HepG2 (cell line): ENCODE results near the gene RGS19. TPM values are rescaled to one million over a fixed set of nuclear protein-coding genes. Genes with fewer than 3 reads are reported as not detected.
A peak's percentile ranks its signal among the peaks of the same experiment; 100 is the strongest.

Experiments used
- ARNT2 ChIP-seq: sonication (generic); formaldehyde crosslinking; IDR thresholded peaks from 2 replicates; pipeline ENCODE4 v1.8.0; 2022; ENCODE audit warnings: mild to moderate bottlenecking, low read depth, missing genetic modification reagents, moderate library complexity
- ATF6 ChIP-seq: sonication (generic); formaldehyde crosslinking; conservative IDR thresholded peaks from 2 replicates; pipeline ENCODE4 v1.4.0; 2020; ENCODE audit warnings: missing genetic modification reagents
- CCDC6 ChIP-seq: sonication (generic); formaldehyde crosslinking; IDR thresholded peaks from 2 replicates; pipeline ENCODE4 v1.8.1; 2022; ENCODE audit warnings: mild to moderate bottlenecking, missing genetic modification reagents, moderate library complexity
- CEBPB ChIP-seq: IDR thresholded peaks from 2 replicates; pipeline ENCODE4 v1.6.1; 2011; ENCODE audit warnings: low read depth, low read length, improper control_type of control experiment, borderline replicate concordance
- ELF3 ChIP-seq: IDR thresholded peaks from 2 replicates; pipeline ENCODE4 v1.6.1; 2016; ENCODE audit warnings: missing genetic modification reagents, missing compliant biosample characterization
- HES4 ChIP-seq: sonication (generic); formaldehyde crosslinking; IDR thresholded peaks from 2 replicates; pipeline ENCODE4 v1.9.0; 2021; ENCODE audit warnings: mild to moderate bottlenecking, missing genetic modification reagents, borderline replicate concordance
- HOXA7 ChIP-seq: sonication (generic); formaldehyde crosslinking; IDR thresholded peaks from 2 replicates; pipeline ENCODE4 v1.8.1; 2022; ENCODE audit warnings: mild to moderate bottlenecking, missing genetic modification reagents, moderate library complexity
- NBN ChIP-seq: fragments of 450-650 bp; conservative IDR thresholded peaks from 2 replicates; pipeline ENCODE4 v1.6.1; 2017
- SNAPC4 ChIP-seq: sonication (generic); formaldehyde crosslinking; IDR thresholded peaks from 2 replicates; pipeline ENCODE4 v1.4.0; 2020; ENCODE audit warnings: mild to moderate bottlenecking, missing genetic modification reagents
- TARDBP ChIP-seq: sonication (generic); formaldehyde crosslinking; IDR thresholded peaks from 2 replicates; pipeline ENCODE4 v1.8.0; 2022; ENCODE audit warnings: mild to moderate bottlenecking, missing genetic modification reagents
- ZNF160 ChIP-seq: sonication (generic); formaldehyde crosslinking; IDR thresholded peaks from 2 replicates; pipeline ENCODE4 v1.8.0; 2022; ENCODE audit warnings: mild to moderate bottlenecking, inconsistent platforms, missing genetic modification reagents
- ZNF296 ChIP-seq: sonication (generic); formaldehyde crosslinking; conservative IDR thresholded peaks from 2 replicates; pipeline ENCODE4 v1.5.0; 2020; ENCODE audit warnings: mild to moderate bottlenecking, missing genetic modification reagents
- ZNF333 ChIP-seq: sonication (generic); formaldehyde crosslinking; IDR thresholded peaks from 2 replicates; pipeline ENCODE4 v1.4.0; 2020; ENCODE audit warnings: mild to moderate bottlenecking, missing genetic modification reagents, borderline replicate concordance
- ZNF670 ChIP-seq: sonication (generic); formaldehyde crosslinking; IDR thresholded peaks from 2 replicates; pipeline ENCODE4 v1.8.0; 2022; ENCODE audit warnings: mild to moderate bottlenecking, missing genetic modification reagents, borderline replicate concordance
- polyA plus RNA-seq, 8 experiments: library from polyadenylated mRNA; depleted of rRNA in 3 of 8; stranded (reverse) in 7 of 8; unstranded in 1 of 8; fragments of >200 nt; fragmentation: Illumina TruSeq in 4 of 8; extraction: Trizol in 4 of 8; gene quantifications; 2 replicates each; pipeline versions ENCODE4 v1.2.1 to v1.2.3, GENCODE V29; 2011 to 2016; ENCODE audit warnings: low read depth in 4 of 8, missing spikeins in 1 of 8, mixed read lengths in 1 of 8; ENCODE audit not compliant: insufficient read depth in 1 of 8
- total RNA-seq, 5 experiments: library from RNA; depleted of rRNA; stranded (reverse); fragments of >200 nt; fragmentation: Illumina TruSeq; extraction: Trizol; gene quantifications; 2 replicates each; pipeline ENCODE4 v1.2.3, GENCODE V29; 2016; ENCODE audit warnings: low read depth in 1 of 5
- TF ChIP-seq, protein P1 (sequence below): sonication (generic); formaldehyde crosslinking; conservative IDR thresholded peaks from 2 replicates; pipeline ENCODE4 v1.8.1; 2023; ENCODE audit warnings: missing genetic modification reagents
- TF ChIP-seq, protein P2 (sequence below): sonication (generic); formaldehyde crosslinking; IDR thresholded peaks from 2 replicates; pipeline ENCODE4 v1.8.0; 2022; ENCODE audit warnings: mild to moderate bottlenecking, missing genetic modification reagents, moderate library complexity
- TF ChIP-seq, protein P3 (sequence below): sonication (generic); formaldehyde crosslinking; IDR thresholded peaks from 2 replicates; pipeline ENCODE4 v1.4.0; 2020; ENCODE audit warnings: mild to moderate bottlenecking, missing genetic modification reagents

Gene RGS19
- total and polyA plus RNA-seq, 2 of the 13 experiments (the other 11 are each of a cell fraction or from before 2014, with no cell fraction given) = 10.7 to 11.9 TPM

GRCh38 chr20:64053841-64054661, 25.3 kb downstream of the RGS19 start (continued):
- 0 out of 2 replicates have a peak, but pooled peaks have one; percentile 85 for TF ChIP-seq SNAPC4 (CRISPR knock-in tag)
- TF ChIP-seq, protein P1, sequence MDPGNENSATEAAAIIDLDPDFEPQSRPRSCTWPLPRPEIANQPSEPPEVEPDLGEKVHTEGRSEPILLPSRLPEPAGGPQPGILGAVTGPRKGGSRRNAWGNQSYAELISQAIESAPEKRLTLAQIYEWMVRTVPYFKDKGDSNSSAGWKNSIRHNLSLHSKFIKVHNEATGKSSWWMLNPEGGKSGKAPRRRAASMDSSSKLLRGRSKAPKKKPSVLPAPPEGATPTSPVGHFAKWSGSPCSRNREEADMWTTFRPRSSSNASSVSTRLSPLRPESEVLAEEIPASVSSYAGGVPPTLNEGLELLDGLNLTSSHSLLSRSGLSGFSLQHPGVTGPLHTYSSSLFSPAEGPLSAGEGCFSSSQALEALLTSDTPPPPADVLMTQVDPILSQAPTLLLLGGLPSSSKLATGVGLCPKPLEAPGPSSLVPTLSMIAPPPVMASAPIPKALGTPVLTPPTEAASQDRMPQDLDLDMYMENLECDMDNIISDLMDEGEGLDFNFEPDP = no peak
- 0 out of 2 replicates have a peak, but pooled peaks have one; percentile 50 for TF ChIP-seq ZNF333 (CRISPR knock-in tag)
- TF ChIP-seq, protein P2, sequence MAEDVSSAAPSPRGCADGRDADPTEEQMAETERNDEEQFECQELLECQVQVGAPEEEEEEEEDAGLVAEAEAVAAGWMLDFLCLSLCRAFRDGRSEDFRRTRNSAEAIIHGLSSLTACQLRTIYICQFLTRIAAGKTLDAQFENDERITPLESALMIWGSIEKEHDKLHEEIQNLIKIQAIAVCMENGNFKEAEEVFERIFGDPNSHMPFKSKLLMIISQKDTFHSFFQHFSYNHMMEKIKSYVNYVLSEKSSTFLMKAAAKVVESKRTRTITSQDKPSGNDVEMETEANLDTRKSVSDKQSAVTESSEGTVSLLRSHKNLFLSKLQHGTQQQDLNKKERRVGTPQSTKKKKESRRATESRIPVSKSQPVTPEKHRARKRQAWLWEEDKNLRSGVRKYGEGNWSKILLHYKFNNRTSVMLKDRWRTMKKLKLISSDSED (CRISPR knock-in tag) = no peak
- no peak for TF ChIP-seq ATF6 (CRISPR knock-in tag)
- TF ChIP-seq CCDC6 (CRISPR knock-in tag) = no peak
- TF ChIP-seq HOXA7 (CRISPR knock-in tag) = no peak
- TF ChIP-seq ZNF296 (CRISPR knock-in tag) = peak; percentile 98
- 0 out of 2 replicates have a peak, but pooled peaks have one; percentile 12 for TF ChIP-seq CEBPB
- TF ChIP-seq ZNF160 = peak; percentile 74; the same call in 1 of the 2 replicates
- no peak for TF ChIP-seq NBN
- no peak for TF ChIP-seq HES4 (CRISPR knock-in tag)
- TF ChIP-seq ELF3 = peak; percentile 87
- peak; percentile 64 for TF ChIP-seq ARNT2
- TF ChIP-seq ZNF670 (CRISPR knock-in tag) = no peak
- TF ChIP-seq TARDBP (CRISPR knock-in tag) = peak; percentile 86
- TF ChIP-seq, protein P3, sequence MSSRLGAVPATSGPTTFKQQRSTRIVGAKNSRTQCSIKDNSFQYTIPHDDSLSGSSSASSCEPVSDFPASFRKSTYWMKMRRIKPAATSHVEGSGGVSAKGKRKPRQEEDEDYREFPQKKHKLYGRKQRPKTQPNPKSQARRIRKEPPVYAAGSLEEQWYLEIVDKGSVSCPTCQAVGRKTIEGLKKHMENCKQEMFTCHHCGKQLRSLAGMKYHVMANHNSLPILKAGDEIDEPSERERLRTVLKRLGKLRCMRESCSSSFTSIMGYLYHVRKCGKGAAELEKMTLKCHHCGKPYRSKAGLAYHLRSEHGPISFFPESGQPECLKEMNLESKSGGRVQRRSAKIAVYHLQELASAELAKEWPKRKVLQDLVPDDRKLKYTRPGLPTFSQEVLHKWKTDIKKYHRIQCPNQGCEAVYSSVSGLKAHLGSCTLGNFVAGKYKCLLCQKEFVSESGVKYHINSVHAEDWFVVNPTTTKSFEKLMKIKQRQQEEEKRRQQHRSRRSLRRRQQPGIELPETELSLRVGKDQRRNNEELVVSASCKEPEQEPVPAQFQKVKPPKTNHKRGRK (CRISPR knock-in tag) = 0 out of 2 replicates have a peak, but pooled peaks have one; percentile 17
